Gastroesophageal sphincter (tissue), 4 donors: ENCODE results near the gene NOS1. TPM values are rescaled to one million over a fixed set of nuclear protein-coding genes. Genes with fewer than 3 reads are reported as not detected.

Experiments
- ATAC-seq: fragments of 150-250 bp; one replicate; pipeline ENCODE4 v1.9.1; 2016; ENCODE audit warnings: mild to moderate bottlenecking, moderate library complexity
- H3K27ac ChIP-seq, 4 donors: fragments of 200-600 bp; sonication (generic) in 3 of 4; 1 replicate in 3 of 4; 2 replicates in 1 of 4; pipeline ENCODE4 v1.5.1; 2016 to 2019
- H3K27me3 ChIP-seq: fragments of 200-600 bp; sonication (generic); one replicate; pipeline ENCODE4 v1.5.1; 2019
- H3K36me3 ChIP-seq, 2 donors: fragments of 200-600 bp; sonication (generic); one replicate each; pipeline ENCODE4 v1.5.1; 2019; ENCODE audit warnings: control low read depth in 1 of 2
- H3K4me1 ChIP-seq, 3 donors: fragments of 200-600 bp; sonication (generic); 1 replicate in 2 of 3; 2 replicates in 1 of 3; pipeline ENCODE4 v1.5.1; 2016 to 2019; ENCODE audit warnings: control low read depth in 2 of 3
- H3K4me3 ChIP-seq, 2 donors: fragments of 200-600 bp; sonication (generic); one replicate each; pipeline ENCODE4 v1.5.1; 2019; ENCODE audit warnings: mild to moderate bottlenecking in 1 of 2, moderate library complexity in 1 of 2
- H3K9me3 ChIP-seq, 3 donors: fragments of 200-600 bp; sonication (generic); one replicate each; pipeline ENCODE4 v1.5.1; 2017 to 2019; ENCODE audit warnings: control low read depth in 2 of 3
- EP300 ChIP-seq: sonication (generic); formaldehyde crosslinking; IDR thresholded peaks from one replicate; pipeline ENCODE4 v1.6.1; 2017; ENCODE audit warnings: antibody characterized with exemption, mild to moderate bottlenecking
- POLR2A ChIP-seq, 2 donors: fragments of 450-650 bp; IDR thresholded peaks; one replicate each; pipeline ENCODE4 v1.6.1; 2017; ENCODE audit warnings: antibody characterized with exemption in 2 of 2, mild to moderate bottlenecking in 2 of 2, moderate library complexity in 1 of 2
- POLR2AphosphoS5 ChIP-seq: sonication (generic); formaldehyde crosslinking; IDR thresholded peaks from one replicate; pipeline ENCODE4 v1.6.1; 2017; ENCODE audit warnings: antibody characterized with exemption
- WGBS, 2 donors: methylation state at CpG; one replicate each; pipeline ENCODE4 v1.1.5; 2018; ENCODE audit warnings: low coverage in 1 of 2; 5-methylcytosine and 5-hydroxymethylcytosine counted together
- total RNA-seq, 4 donors: library from RNA; depleted of rRNA; stranded (reverse); fragments of >200 nt; gene quantifications; one replicate each; pipeline ENCODE4 v1.1.0, GENCODE V29; 2016
- TF ChIP-seq, protein P1 (sequence below), 4 experiments: fragments of 200-600 bp in 2 of 4; fragments of 450-650 bp in 2 of 4; sonication (generic) in 1 of 4; IDR thresholded peaks; one replicate each; pipeline ENCODE4 v1.5.1; 2017 to 2019; ENCODE audit warnings: antibody characterized with exemption in 4 of 4, mild to moderate bottlenecking in 2 of 4, moderate library complexity in 2 of 4

NOS1 gene
- total RNA-seq, 4 donors from 2014 or later: 0.62 to 1.8 (median 1.4) TPM

- H3K4me1 ChIP-seq: peaks cover 0 to 7% (median 0%) of the 10 kb centered on the region in 3 donors
- peaks cover 57% of the 10 kb centered on the region for H3K27me3 ChIP-seq
- H3K27ac ChIP-seq: no peak overlapping the region
- H3K4me3 ChIP-seq: no peak overlapping the region
- no peaks in the 10 kb centered on the region for H3K36me3 ChIP-seq
- 74% methylated on average over 6 of the region's 10 CpGs; no CpG with 5 or more reads in 1 of the 2 donors for WGBS, 2 donors
- TF ChIP-seq, protein P1, sequence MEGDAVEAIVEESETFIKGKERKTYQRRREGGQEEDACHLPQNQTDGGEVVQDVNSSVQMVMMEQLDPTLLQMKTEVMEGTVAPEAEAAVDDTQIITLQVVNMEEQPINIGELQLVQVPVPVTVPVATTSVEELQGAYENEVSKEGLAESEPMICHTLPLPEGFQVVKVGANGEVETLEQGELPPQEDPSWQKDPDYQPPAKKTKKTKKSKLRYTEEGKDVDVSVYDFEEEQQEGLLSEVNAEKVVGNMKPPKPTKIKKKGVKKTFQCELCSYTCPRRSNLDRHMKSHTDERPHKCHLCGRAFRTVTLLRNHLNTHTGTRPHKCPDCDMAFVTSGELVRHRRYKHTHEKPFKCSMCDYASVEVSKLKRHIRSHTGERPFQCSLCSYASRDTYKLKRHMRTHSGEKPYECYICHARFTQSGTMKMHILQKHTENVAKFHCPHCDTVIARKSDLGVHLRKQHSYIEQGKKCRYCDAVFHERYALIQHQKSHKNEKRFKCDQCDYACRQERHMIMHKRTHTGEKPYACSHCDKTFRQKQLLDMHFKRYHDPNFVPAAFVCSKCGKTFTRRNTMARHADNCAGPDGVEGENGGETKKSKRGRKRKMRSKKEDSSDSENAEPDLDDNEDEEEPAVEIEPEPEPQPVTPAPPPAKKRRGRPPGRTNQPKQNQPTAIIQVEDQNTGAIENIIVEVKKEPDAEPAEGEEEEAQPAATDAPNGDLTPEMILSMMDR (IDR thresholded peaks at IDR 0.05): no peak
- TF ChIP-seq EP300 (no peak), POLR2A (IDR thresholded peaks at IDR 0.05) (no peak), POLR2AphosphoS5 (no peak)
- no peak for ATAC-seq
- H3K9me3 ChIP-seq: no peaks in the 10 kb centered on the region
Measured at GRCh38 chr12:117214797-117215196, 146.6 kb downstream of the NOS1 start.

DNA sequence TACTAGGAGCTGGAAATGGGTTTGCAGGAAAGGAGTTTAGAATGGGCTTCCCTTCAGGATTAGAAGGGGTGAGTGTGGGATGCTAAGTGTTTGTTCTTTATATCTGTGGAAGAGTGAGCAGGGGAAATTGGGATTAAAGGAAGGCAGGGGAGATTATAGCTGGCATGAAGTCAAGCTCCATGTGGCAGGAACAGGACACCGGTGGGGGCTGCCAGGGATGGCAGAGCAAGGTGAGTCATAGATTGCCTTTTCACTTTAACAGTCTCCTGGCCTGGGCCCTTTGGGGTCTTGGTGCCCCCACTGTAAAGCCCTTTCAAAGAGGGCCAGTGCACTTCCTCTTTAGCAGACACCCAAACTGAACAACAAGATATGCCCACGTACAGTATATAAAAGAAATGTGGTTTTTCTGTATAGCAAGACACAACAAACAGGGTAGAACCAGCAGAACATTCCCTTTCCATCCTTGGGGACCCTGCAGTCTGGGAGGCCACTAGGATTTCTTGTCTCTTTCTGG is 148.1 kb downstream of the NOS1 start:
- ATAC-seq: no peak

DNA sequence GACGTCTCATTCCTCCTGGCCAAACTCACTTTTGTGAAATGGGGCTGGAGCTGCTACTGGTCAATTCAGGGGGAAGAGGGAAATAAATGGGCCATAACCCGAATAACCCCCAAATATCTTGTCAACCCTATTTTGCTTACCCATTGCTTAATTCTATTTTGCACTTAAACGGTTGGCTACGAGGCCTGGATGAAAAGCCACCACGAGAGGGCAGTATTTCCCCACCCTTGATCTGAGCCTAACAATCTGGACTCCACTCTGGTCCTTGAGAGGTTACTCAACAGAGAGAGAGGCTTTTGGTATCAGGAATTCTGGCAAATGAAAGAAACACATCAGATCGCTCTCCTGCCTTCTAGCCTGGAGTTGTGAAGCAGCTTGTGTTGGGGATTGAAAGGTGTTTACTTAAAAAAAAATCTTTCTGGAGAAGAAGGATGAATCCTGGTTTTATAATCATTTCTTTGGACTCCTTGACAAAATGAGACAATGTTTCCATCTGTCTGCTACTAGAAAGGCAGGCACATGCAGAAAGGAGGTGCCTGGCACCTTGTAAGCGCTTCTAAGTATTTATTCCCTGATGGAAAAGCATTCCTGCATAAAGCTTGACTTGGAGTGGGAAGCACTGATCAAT is 148.7 kb downstream of the NOS1 start:
- no peaks in the 10 kb centered on the region for H3K9me3 ChIP-seq
- no peaks in the 10 kb centered on the region for H3K36me3 ChIP-seq
- H3K27ac ChIP-seq: no peak overlapping the region
- peak; percentile 87 for ATAC-seq
- WGBS, 2 donors: 12 to 15% methylated on average over 7 of the region's 7 CpGs
- no peak for TF ChIP-seq EP300
- TF ChIP-seq, protein P1 (IDR thresholded peaks at IDR 0.05): peak in 3 of 4 experiments; percentile 76 to 87 (median 81)
- peaks cover 56% of the 10 kb centered on the region for H3K27me3 ChIP-seq
- H3K4me3 ChIP-seq: no peak overlapping the region
- peaks cover 0 to 7% (median 0%) of the 10 kb centered on the region in 3 donors for H3K4me1 ChIP-seq

More for the DNA sequence above, 148.1 kb downstream of the NOS1 start:
- Histone ChIP-seq H3K4me3 (no peak overlapping the region), H3K27ac (no peak overlapping the region), H3K36me3 (no peaks in the 10 kb centered on the region), H3K4me1 (peaks cover 0 to 7% (median 0%) of the 10 kb centered on the region in 3 donors), H3K9me3 (no peaks in the 10 kb centered on the region), H3K27me3 (peaks cover 56% of the 10 kb centered on the region)
- TF ChIP-seq POLR2AphosphoS5 (no peak), EP300 (no peak), POLR2A (IDR thresholded peaks at IDR 0.05) (no peak)
- TF ChIP-seq, protein P1 (IDR thresholded peaks at IDR 0.05): no peak
- WGBS, 2 donors: 20% methylated on average over 2 of the region's 2 CpGs; no CpG with 5 or more reads in 1 of the 2 donors

DNA sequence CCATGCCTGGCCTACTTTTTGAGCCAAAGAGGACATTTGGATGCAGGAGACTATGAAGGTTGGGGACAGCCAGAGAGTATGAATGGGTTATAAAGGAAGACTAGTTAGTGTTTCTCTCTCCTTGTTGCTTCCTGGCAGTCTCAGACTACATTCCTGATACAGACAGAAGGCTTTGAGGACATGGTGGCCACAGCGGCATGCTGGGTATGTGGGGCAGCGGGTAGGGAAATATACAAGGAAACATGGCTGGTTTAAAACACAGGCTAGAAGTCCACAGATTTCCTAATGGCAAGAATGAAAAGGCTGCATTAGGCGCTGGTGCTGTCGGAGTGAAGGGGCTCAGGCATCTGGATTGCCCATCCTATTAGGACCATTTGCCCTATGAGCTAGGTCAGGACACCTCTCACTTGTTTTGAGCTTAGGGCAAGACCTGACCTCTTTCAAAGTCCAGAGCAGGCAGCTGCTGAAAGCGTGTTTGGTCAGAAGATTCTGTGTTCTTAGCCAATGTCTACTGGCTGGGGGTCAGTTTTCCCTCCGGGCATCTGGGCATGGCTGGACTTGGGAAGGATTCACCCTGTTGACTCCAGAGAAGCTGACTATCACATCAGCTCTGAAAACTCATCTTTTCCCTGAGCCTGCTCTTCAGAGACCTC is 151.0 kb downstream of the NOS1 start:
- Histone ChIP-seq H3K4me3 (no peak overlapping the region), H3K4me1 (peaks cover 0 to 7% (median 0%) of the 10 kb centered on the region in 3 donors), H3K27ac (no peak overlapping the region), H3K36me3 (no peaks in the 10 kb centered on the region), H3K9me3 (no peaks in the 10 kb centered on the region), H3K27me3 (peaks cover 56% of the 10 kb centered on the region)
- WGBS, 2 donors: 79 to 100% methylated on average over 1 to 6 of the region's 6 CpGs
- no peak for ATAC-seq
- TF ChIP-seq POLR2AphosphoS5: no peak
- no peak for TF ChIP-seq EP300
- TF ChIP-seq, protein P1 (IDR thresholded peaks at IDR 0.05): no peak
- no peak for TF ChIP-seq POLR2A (IDR thresholded peaks at IDR 0.05)
